BJ (cell line): ENCODE results near the gene UPB1. TPM values are rescaled to one million over a fixed set of nuclear protein-coding genes. Genes with fewer than 3 reads are reported as not detected.
"Not testable (repeated sequence)": the region's sequence is repeated elsewhere in the genome, so short reads cannot be mapped to it uniquely, and the experiment has no call there.

Source experiments
- CTCF ChIA-PET: fragments of 350-600 bp; formaldehyde crosslinking; extraction: SDS; loops from one replicate; lab custom pipeline; 2021; ENCODE audit warnings: antibody characterized with exemption, inconsistent platforms; lab: Yijun Ruan, JAX
- POLR2A ChIA-PET: fragments of 300-600 bp; sonication (Branson Sonifier 250); formaldehyde crosslinking; extraction: SDS; loops from one replicate; lab custom pipeline; 2021; ENCODE audit warnings: antibody characterized with exemption; lab: Charles Lee
- DNase-seq: peaks from one replicate; pipeline ENCODE4 v3.0.0-alpha.2; 2011; ENCODE audit warnings: low read depth
- H3K27me3 ChIP-seq: 2 replicates; pipeline ENCODE4 v1.6.0; 2011; ENCODE audit warnings: low read length; ENCODE audit not compliant: control insufficient read depth, insufficient read depth
- H3K36me3 ChIP-seq: 2 replicates; pipeline ENCODE4 v1.5.1; 2011; ENCODE audit warnings: low read length; ENCODE audit not compliant: control insufficient read depth, insufficient read depth
- H3K4me3 ChIP-seq: 2 replicates; pipeline ENCODE4 v1.5.1; 2011; ENCODE audit warnings: low read depth, mild to moderate bottlenecking, control low read depth, low read length
- CTCF ChIP-seq: IDR thresholded peaks from 2 replicates; pipeline ENCODE4 v1.5.1; 2011; ENCODE audit warnings: low read depth, mild to moderate bottlenecking, control low read depth, inconsistent platforms, low read length, moderate library complexity; ENCODE audit not compliant: insufficient read depth
- polyA plus RNA-seq: library from polyadenylated mRNA; depleted of rRNA; stranded (reverse); fragments of >200 nt; gene quantifications from 2 replicates; pipeline ENCODE4 v1.2.3, GENCODE V29; 2011

The UPB1 gene
- polyA plus RNA-seq, 1 experiment = 0.09 TPM

- CTCF ChIA-PET = interaction anchor here (0.7 to 2.7 kb wide), 13 partner anchors 9 to 237 kb away, joined by 3 to 11 read pairs (median 3); no protein-coding TSS in a partner anchor
- TF ChIP-seq CTCF = peak; percentile 89
- POLR2A ChIA-PET = no interaction called here
Observed at GRCh38 chr22:24525416-24526037, 30.4 kb downstream of the UPB1 start.

GRCh38 chr22:24526191-24526590 is 31.1 kb downstream of the UPB1 start:
- Histone ChIP-seq H3K4me3 (no peak overlapping the region), H3K36me3 (no peaks in the 10 kb centered on the region), H3K27me3 (no peaks in the 10 kb centered on the region; the same call in 1 of the 2 replicates)
- CTCF ChIA-PET = interaction anchor here (0.7 to 2.7 kb wide), 14 partner anchors 8 to 336 kb away, joined by 3 to 11 read pairs (median 4); no protein-coding TSS in a partner anchor
- no peak for DNase-seq
- TF ChIP-seq CTCF = no peak
- POLR2A ChIA-PET = no interaction called here

More at GRCh38 chr22:24525416-24526037, 30.4 kb downstream of the UPB1 start:
- Histone ChIP-seq H3K36me3 (no peaks in the 10 kb centered on the region), H3K4me3 (no peak overlapping the region), H3K27me3 (no peaks in the 10 kb centered on the region; the same call in 1 of the 2 replicates)
- DNase-seq = no peak

DNA sequence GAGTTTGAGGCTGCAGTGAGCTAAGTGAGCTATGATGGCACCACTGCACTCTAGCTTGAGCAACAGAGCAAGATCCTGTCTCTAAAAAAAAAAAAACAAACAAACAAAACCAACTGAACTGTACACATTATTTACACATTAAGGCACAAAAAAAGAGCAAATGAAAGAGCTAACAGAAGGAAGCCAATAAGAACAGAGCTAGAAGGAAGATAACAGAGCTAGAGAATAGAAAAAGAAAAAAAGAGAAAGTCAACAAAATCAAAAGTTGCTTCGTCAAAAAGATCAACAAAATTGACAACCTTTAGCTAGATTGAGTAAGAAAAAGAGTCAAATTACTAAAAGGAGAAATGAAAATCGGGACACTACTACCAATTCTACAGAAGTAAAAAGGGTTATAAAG is 34.8 kb downstream of the UPB1 start:
- no peak for DNase-seq
- no peak overlapping the region for H3K4me3 ChIP-seq
- CTCF ChIA-PET = interaction anchor here (0.7 to 2.5 kb wide), 3 partner anchors 8 to 204 kb away, joined by 3 to 11 read pairs (median 3); no protein-coding TSS in a partner anchor
- POLR2A ChIA-PET = interaction anchor here (0.6 kb wide), 1 partner anchor 94 kb away, joined by 13 read pairs; no protein-coding TSS in a partner anchor
- no peak for TF ChIP-seq CTCF
- no peaks in the 10 kb centered on the region; the same call in 1 of the 2 replicates for H3K27me3 ChIP-seq
- H3K36me3 ChIP-seq = no peaks in the 10 kb centered on the region

- H3K36me3 ChIP-seq, H3K4me3 ChIP-seq, DNase-seq, H3K27me3 ChIP-seq, POLR2A ChIA-PET: not testable (repeated sequence)
- CTCF ChIA-PET = interaction anchor here (1.2 to 2.5 kb wide), 2 partner anchors 9 kb away, joined by 3 to 11 read pairs; no protein-coding TSS in a partner anchor
Observed at GRCh38 chr22:24530968-24531367, 35.8 kb downstream of the UPB1 start.

DNA sequence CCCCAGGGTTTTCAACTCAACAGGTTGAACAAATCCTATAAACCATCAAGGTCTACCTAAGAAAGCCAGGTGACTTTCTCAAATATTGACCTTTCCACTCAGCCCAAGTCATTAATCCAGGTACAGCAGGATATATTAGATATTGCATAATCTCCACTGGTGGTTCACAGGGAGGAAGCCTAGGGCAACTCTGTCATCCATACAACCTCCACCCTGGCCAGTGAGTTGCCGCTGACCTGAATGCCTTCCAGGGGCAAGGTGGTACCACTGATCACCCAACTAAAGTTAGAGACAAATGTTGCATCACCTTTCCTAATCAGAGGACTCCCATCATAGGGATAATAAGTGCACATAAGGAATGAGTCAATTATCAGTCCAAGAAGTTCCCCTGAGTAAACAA is 36.9 kb downstream of the UPB1 start:
- ChIA-PET POLR2A (no interaction called here), CTCF (interaction anchor here (0.7 kb wide), 1 partner anchor 156 kb away, joined by 3 read pairs; no protein-coding TSS in a partner anchor)
- no peak for TF ChIP-seq CTCF
- DNase-seq = no peak
- no peaks in the 10 kb centered on the region for H3K36me3 ChIP-seq
- H3K4me3 ChIP-seq = no peak overlapping the region
- H3K27me3 ChIP-seq = no peaks in the 10 kb centered on the region; the same call in 1 of the 2 replicates
